ENCODE results near the gene SLC16A5. TPM values are rescaled to one million over a fixed set of nuclear protein-coding genes. Genes with fewer than 3 reads are reported as not detected.

SLC16A5 gene
- polyA plus RNA-seq, 3 donors, result 26.1 to 99.4 (median 27.0) TPM

GRCh38 chr17:75115555-75115954 lies 27.8 kb downstream of the SLC16A5 start:
- no peak for DNase-seq

GRCh38 chr17:75116737-75117136 lies 29.0 kb downstream of the SLC16A5 start:
- Mint-ChIP-seq H3K27me3 (ENCODE audit: low read depth in 3 of 3) (no peaks in the 10 kb centered on the region), H3K9me3 (no peaks in the 10 kb centered on the region), H3K27ac (no peak overlapping the region), H3K36me3 (peaks cover 43 to 55% of the 10 kb centered on the region in 2 donors), H3K4me1 (peaks cover 54% of the 10 kb centered on the region), H3K4me3 (no peak overlapping the region)
- Histone ChIP-seq H3K79me2 (ENCODE audit: insufficient read depth, low read length) (peaks cover 23% of the 10 kb centered on the region), H3K4me2 (replicated peaks; ENCODE audit: extremely low read depth, low read length, poor library complexity, severe bottlenecking) (no peak overlapping the region), H3K27me3 (ENCODE audit: control insufficient read depth in 2 of 2, insufficient read depth in 2 of 2, low read length in 2 of 2) (no peaks in the 10 kb centered on the region), H3K9ac (ENCODE audit: insufficient read depth, low read length, poor library complexity, severe bottlenecking) (no peak overlapping the region), H2AFZ (ENCODE audit: insufficient read depth, low read depth, low read length, poor library complexity, severe bottlenecking) (no peak overlapping the region), H3K27ac (ENCODE audit: low read depth in 1 of 2, low read length in 2 of 2) (no peak overlapping the region), H3K4me1 (ENCODE audit: control insufficient read depth in 1 of 2, insufficient read depth in 2 of 2, low read length in 2 of 2) (peaks cover 42 to 43% of the 10 kb centered on the region in 2 donors), H4K20me1 (ENCODE audit: insufficient read depth, low read length) (peaks cover 13% of the 10 kb centered on the region), H3K36me3 (replicated peaks in 1 of 2; ENCODE audit: control insufficient read depth in 1 of 2, insufficient read depth in 2 of 2, low read length in 2 of 2) (peaks cover 13 to 33% of the 10 kb centered on the region in 2 donors), H3K4me3 (replicated peaks in 1 of 3; ENCODE audit: low read depth in 2 of 3, low read length in 3 of 3) (no peak overlapping the region), H3K9me3 (replicated peaks in 1 of 2; ENCODE audit: control insufficient read depth in 1 of 2, insufficient read depth in 1 of 2, low read length in 2 of 2) (no peaks in the 10 kb centered on the region)
- intact Hi-C loops (cut with micrococcal nuclease), result loop anchor here in 1 of 2 donors (10.0 kb wide), 1 partner anchor 88 kb away; the partner anchor contains the start of gene NUP85
- 89% methylated on average over 4 of the region's 9 CpGs for WGBS (ENCODE audit: insufficient coverage)
- no peak for TF ChIP-seq CTCF (IDR thresholded peaks at IDR 0.05)
- no peak for DNase-seq

More at GRCh38 chr17:75115555-75115954, 27.8 kb downstream of the SLC16A5 start:
- no peak overlapping the region for H2AFZ ChIP-seq (ENCODE audit: insufficient read depth, low read depth, low read length, poor library complexity, severe bottlenecking)
- H4K20me1 ChIP-seq (ENCODE audit: insufficient read depth, low read length), result peaks cover 14% of the 10 kb centered on the region
- H3K36me3 ChIP-seq (replicated peaks in 1 of 2; ENCODE audit: control insufficient read depth in 1 of 2, insufficient read depth in 2 of 2, low read length in 2 of 2), result peaks cover 13 to 22% of the 10 kb centered on the region in 2 donors
- Mint-ChIP-seq H3K4me1 (peaks cover 61% of the 10 kb centered on the region), H3K36me3 (peaks cover 35 to 44% of the 10 kb centered on the region in 2 donors), H3K27me3 (ENCODE audit: low read depth in 3 of 3) (no peaks in the 10 kb centered on the region), H3K9me3 (no peaks in the 10 kb centered on the region), H3K4me3 (no peak overlapping the region), H3K27ac (no peak overlapping the region)
- intact Hi-C loops (cut with micrococcal nuclease), result loop anchor here in 1 of 2 donors (2.0 to 10.0 kb wide), 2 partner anchors 55 to 89 kb away; partner anchors contain the start of gene NUP85
- no peak overlapping the region for H3K4me3 ChIP-seq (replicated peaks in 1 of 3; ENCODE audit: low read depth in 2 of 3, low read length in 3 of 3)
- H3K79me2 ChIP-seq (ENCODE audit: insufficient read depth, low read length), result peaks cover 33% of the 10 kb centered on the region
- no peak overlapping the region for H3K27ac ChIP-seq (ENCODE audit: low read depth in 1 of 2, low read length in 2 of 2)
- H3K4me2 ChIP-seq (replicated peaks; ENCODE audit: extremely low read depth, low read length, poor library complexity, severe bottlenecking), result no peak overlapping the region
- TF ChIP-seq CTCF (IDR thresholded peaks at IDR 0.05), result no peak
- H3K9me3 ChIP-seq (replicated peaks in 1 of 2; ENCODE audit: control insufficient read depth in 1 of 2, insufficient read depth in 1 of 2, low read length in 2 of 2), result no peaks in the 10 kb centered on the region
- H3K27me3 ChIP-seq (ENCODE audit: control insufficient read depth in 2 of 2, insufficient read depth in 2 of 2, low read length in 2 of 2), result no peaks in the 10 kb centered on the region
- no peak overlapping the region for H3K9ac ChIP-seq (ENCODE audit: insufficient read depth, low read length, poor library complexity, severe bottlenecking)
- peaks cover 48% of the 10 kb centered on the region in 2 donors for H3K4me1 ChIP-seq (ENCODE audit: control insufficient read depth in 1 of 2, insufficient read depth in 2 of 2, low read length in 2 of 2)

All from CD14-positive monocyte (primary cell).